Gastrocnemius medialis (tissue), 4 donors: ENCODE data around the gene PDE4D.
A peak's percentile ranks its signal among the peaks of the same experiment; 100 is the strongest.

Experiments
- POLR2A ChIP-seq, 2 donors: fragments of 450-650 bp; IDR thresholded peaks; one replicate each; pipeline ENCODE4 v1.6.1; 2017; ENCODE audit warnings: antibody characterized with exemption in 2 of 2, mild to moderate bottlenecking in 2 of 2, moderate library complexity in 2 of 2
- TF ChIP-seq, protein P1 (sequence below), 5 experiments: fragments of 450-650 bp in 3 of 5; fragments of 200-600 bp in 2 of 5; sonication (generic) in 2 of 5; IDR thresholded peaks in 4 of 5; conservative IDR thresholded peaks in 1 of 5; 1 replicate in 4 of 5; 2 replicates in 1 of 5; pipeline ENCODE4 v1.5.1; 2016 to 2019; ENCODE audit warnings: antibody characterized with exemption in 5 of 5, mild to moderate bottlenecking in 3 of 5, moderate library complexity in 3 of 5

- peak; percentile 9 to 19 for TF ChIP-seq POLR2A (IDR thresholded peaks at IDR 0.05)
- TF ChIP-seq, protein P1, sequence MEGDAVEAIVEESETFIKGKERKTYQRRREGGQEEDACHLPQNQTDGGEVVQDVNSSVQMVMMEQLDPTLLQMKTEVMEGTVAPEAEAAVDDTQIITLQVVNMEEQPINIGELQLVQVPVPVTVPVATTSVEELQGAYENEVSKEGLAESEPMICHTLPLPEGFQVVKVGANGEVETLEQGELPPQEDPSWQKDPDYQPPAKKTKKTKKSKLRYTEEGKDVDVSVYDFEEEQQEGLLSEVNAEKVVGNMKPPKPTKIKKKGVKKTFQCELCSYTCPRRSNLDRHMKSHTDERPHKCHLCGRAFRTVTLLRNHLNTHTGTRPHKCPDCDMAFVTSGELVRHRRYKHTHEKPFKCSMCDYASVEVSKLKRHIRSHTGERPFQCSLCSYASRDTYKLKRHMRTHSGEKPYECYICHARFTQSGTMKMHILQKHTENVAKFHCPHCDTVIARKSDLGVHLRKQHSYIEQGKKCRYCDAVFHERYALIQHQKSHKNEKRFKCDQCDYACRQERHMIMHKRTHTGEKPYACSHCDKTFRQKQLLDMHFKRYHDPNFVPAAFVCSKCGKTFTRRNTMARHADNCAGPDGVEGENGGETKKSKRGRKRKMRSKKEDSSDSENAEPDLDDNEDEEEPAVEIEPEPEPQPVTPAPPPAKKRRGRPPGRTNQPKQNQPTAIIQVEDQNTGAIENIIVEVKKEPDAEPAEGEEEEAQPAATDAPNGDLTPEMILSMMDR (IDR thresholded peaks at IDR 0.05 in 4 of 5, conservative IDR thresholded peaks at IDR 0.05 in 1 of 5), result no peak
These were observed 533.4 kb downstream of the PDE4D start for GRCh38 chr5:59360130-59360555.
